HL-60 (cell line): Measurements from ENCODE around the gene FHIT.

ENCODE experiments used
- REST ChIP-seq: IDR thresholded peaks from 2 replicates; pipeline ENCODE4 v1.6.1; 2012; ENCODE audit warnings: low read depth; ENCODE audit not compliant: insufficient replicate concordance
- TF ChIP-seq, protein P1 (sequence below): IDR thresholded peaks from one replicate; pipeline ENCODE4 v1.5.1; 2011; ENCODE audit warnings: low read length, control low read depth, inconsistent platforms; ENCODE audit not compliant: insufficient read depth

- TF ChIP-seq, protein P1, sequence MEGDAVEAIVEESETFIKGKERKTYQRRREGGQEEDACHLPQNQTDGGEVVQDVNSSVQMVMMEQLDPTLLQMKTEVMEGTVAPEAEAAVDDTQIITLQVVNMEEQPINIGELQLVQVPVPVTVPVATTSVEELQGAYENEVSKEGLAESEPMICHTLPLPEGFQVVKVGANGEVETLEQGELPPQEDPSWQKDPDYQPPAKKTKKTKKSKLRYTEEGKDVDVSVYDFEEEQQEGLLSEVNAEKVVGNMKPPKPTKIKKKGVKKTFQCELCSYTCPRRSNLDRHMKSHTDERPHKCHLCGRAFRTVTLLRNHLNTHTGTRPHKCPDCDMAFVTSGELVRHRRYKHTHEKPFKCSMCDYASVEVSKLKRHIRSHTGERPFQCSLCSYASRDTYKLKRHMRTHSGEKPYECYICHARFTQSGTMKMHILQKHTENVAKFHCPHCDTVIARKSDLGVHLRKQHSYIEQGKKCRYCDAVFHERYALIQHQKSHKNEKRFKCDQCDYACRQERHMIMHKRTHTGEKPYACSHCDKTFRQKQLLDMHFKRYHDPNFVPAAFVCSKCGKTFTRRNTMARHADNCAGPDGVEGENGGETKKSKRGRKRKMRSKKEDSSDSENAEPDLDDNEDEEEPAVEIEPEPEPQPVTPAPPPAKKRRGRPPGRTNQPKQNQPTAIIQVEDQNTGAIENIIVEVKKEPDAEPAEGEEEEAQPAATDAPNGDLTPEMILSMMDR: no peak
- no peak for TF ChIP-seq REST
Observed at GRCh38 chr3:60675424-60675823, 575.8 kb downstream of the FHIT start.
